ENCODE measurements around the gene SPAST. TPM values are rescaled to one million over a fixed set of nuclear protein-coding genes. Genes with fewer than 3 reads are reported as not detected.
"Not testable (repeated sequence)": the region's sequence is repeated elsewhere in the genome, so short reads cannot be mapped to it uniquely, and the experiment has no call there.

Gene SPAST
- total RNA-seq, 1 donor from 2014 or later = 26.4 TPM

DNA sequence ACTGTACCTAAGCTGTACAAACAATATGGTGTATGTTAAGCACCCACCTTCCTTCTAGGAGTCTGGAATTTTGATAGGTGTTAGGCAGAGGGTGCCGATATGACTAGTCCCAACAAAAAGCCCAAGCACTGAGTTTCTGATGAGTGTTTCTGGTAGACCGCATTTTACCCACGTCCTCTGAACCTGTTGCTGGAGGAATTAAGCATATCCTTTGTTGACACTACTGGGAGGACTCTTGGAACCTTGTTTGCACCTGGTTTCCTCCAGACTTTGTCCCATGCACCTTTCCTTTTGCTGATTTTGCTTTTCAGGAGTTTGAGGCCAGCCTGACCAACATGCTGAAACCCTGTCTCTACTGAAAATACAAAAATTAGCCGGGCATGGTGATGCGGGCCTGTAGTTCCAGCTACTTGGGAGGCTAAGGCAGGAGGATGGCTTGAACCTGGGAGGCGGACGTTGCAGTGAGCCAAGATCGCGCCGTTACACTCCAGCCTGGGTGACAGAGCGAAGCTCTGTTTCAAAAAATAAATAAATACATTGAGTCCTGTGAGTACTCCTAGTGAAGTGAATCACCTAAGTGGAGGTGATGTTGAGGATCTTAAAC is 11.4 kb upstream of the SPAST start:
- Mint-ChIP-seq H3K9me3 (ENCODE audit: unreplicated experiment) (no peaks in the 10 kb centered on the region), H3K4me1 (ENCODE audit: unreplicated experiment) (no peaks in the 10 kb centered on the region), H3K36me3 (ENCODE audit: unreplicated experiment) (no peaks in the 10 kb centered on the region), H3K27ac (ENCODE audit: unreplicated experiment) (no peak overlapping the region), H3K4me3 (ENCODE audit: unreplicated experiment) (no peak overlapping the region), H3K27me3 (ENCODE audit: unreplicated experiment) (no peaks in the 10 kb centered on the region)
- no peak for TF ChIP-seq CTCF (IDR thresholded peaks at IDR 0.05)
- no peak for DNase-seq (ENCODE audit: extremely low spot score, unreplicated experiment)

GRCh38 chr2:32054583-32054982 is 8.8 kb upstream of the SPAST start:
- not testable (repeated sequence) for H3K27me3 Mint-ChIP-seq (ENCODE audit: unreplicated experiment); DNase-seq (ENCODE audit: extremely low spot score, unreplicated experiment); H3K36me3 Mint-ChIP-seq (ENCODE audit: unreplicated experiment); H3K9me3 Mint-ChIP-seq (ENCODE audit: unreplicated experiment); H3K27ac Mint-ChIP-seq (ENCODE audit: unreplicated experiment); H3K4me3 Mint-ChIP-seq (ENCODE audit: unreplicated experiment); H3K4me1 Mint-ChIP-seq (ENCODE audit: unreplicated experiment)

- H3K27ac Mint-ChIP-seq (ENCODE audit: unreplicated experiment) = no peak overlapping the region
- H3K9me3 Mint-ChIP-seq (ENCODE audit: unreplicated experiment) = no peaks in the 10 kb centered on the region
- peaks cover 12% of the 10 kb centered on the region for H3K4me1 Mint-ChIP-seq (ENCODE audit: unreplicated experiment)
- H3K36me3 Mint-ChIP-seq (ENCODE audit: unreplicated experiment) = no peaks in the 10 kb centered on the region
- no peak for DNase-seq (ENCODE audit: extremely low spot score, unreplicated experiment)
- no peaks in the 10 kb centered on the region for H3K27me3 Mint-ChIP-seq (ENCODE audit: unreplicated experiment)
- TF ChIP-seq CTCF (IDR thresholded peaks at IDR 0.05) = no peak
- H3K4me3 Mint-ChIP-seq (ENCODE audit: unreplicated experiment) = no peak overlapping the region
These were observed 5.2 kb upstream of the SPAST start for GRCh38 chr2:32058130-32058529.

- H3K27me3 Mint-ChIP-seq (ENCODE audit: unreplicated experiment) = no peaks in the 10 kb centered on the region
- H3K27ac Mint-ChIP-seq (ENCODE audit: unreplicated experiment) = no peak overlapping the region
- H3K36me3 Mint-ChIP-seq (ENCODE audit: unreplicated experiment) = no peaks in the 10 kb centered on the region
- H3K9me3 Mint-ChIP-seq (ENCODE audit: unreplicated experiment) = no peaks in the 10 kb centered on the region
- peaks cover 18% of the 10 kb centered on the region for H3K4me1 Mint-ChIP-seq (ENCODE audit: unreplicated experiment)
- H3K4me3 Mint-ChIP-seq (ENCODE audit: unreplicated experiment) = no peak overlapping the region
- no peak for DNase-seq (ENCODE audit: extremely low spot score, unreplicated experiment)
- no peak for TF ChIP-seq CTCF (IDR thresholded peaks at IDR 0.05)
These were observed 3.1 kb upstream of the SPAST start for GRCh38 chr2:32060266-32060665.

GRCh38 chr2:32061430-32061829 is 1.9 kb upstream of the SPAST start:
- Mint-ChIP-seq H3K27ac (ENCODE audit: unreplicated experiment) (peak overlapping the region; percentile 31), H3K9me3 (ENCODE audit: unreplicated experiment) (no peaks in the 10 kb centered on the region), H3K4me3 (ENCODE audit: unreplicated experiment) (no peak overlapping the region)

More at GRCh38 chr2:32061430-32061829, 1.9 kb upstream of the SPAST start:
- DNase-seq (ENCODE audit: extremely low spot score, unreplicated experiment) = no peak
- Mint-ChIP-seq H3K27me3 (ENCODE audit: unreplicated experiment) (no peaks in the 10 kb centered on the region), H3K4me1 (ENCODE audit: unreplicated experiment) (peaks cover 26% of the 10 kb centered on the region), H3K36me3 (ENCODE audit: unreplicated experiment) (peaks cover 2% of the 10 kb centered on the region)
- TF ChIP-seq CTCF (IDR thresholded peaks at IDR 0.05) = no peak
